Ovary (tissue), 3 donors: ENCODE data around the gene LHFPL4.

ENCODE experiments used
- CTCF ChIP-seq, 3 donors: fragments of 450-650 bp in 2 of 3; fragments of 200-600 bp in 1 of 3; IDR thresholded peaks; one replicate each; pipeline versions ENCODE4 v1.5.1 to v1.8.0; 2016 to 2022; ENCODE audit warnings: antibody characterized with exemption in 3 of 3, mild to moderate bottlenecking in 1 of 3
- POLR2A ChIP-seq: fragments of 450-650 bp; IDR thresholded peaks from one replicate; pipeline ENCODE4 v1.6.1; 2017; ENCODE audit warnings: antibody characterized with exemption, mild to moderate bottlenecking, moderate library complexity
- donor health status: DM: no; HTN: no; CAD: no.

GRCh38 chr3:9468460-9468859, 85.2 kb downstream of the LHFPL4 start:
- TF ChIP-seq CTCF (IDR thresholded peaks at IDR 0.05): no peak
- no peak for TF ChIP-seq POLR2A
